ENCODE data around the gene ABCD1. TPM values are rescaled to one million over a fixed set of nuclear protein-coding genes. Genes with fewer than 3 reads are reported as not detected.

The ABCD1 gene
- total and polyA plus RNA-seq, 9 of the 15 experiments (the other 6 are each of a cell fraction or from before 2014, with no cell fraction given), result 0.07 to 6.9 (median 2.2) TPM

GRCh38 chrX:153789654-153790053 is 65.0 kb downstream of the ABCD1 start:
- FAIRE-seq (no peak), DNase-seq (ENCODE audit: extremely low read depth in 1 of 4, low spot score in 3 of 4) (no peak), ATAC-seq (no peak)
- intact Hi-C loops (cut with micrococcal nuclease), result no loop called here
- Histone ChIP-seq H3K4me3 (no peak overlapping the region), H3K27ac (ENCODE audit: extremely low read depth, low read depth, low read length) (no peak overlapping the region), H3K9me1 (ENCODE audit: control insufficient read depth, insufficient read depth, low read length) (peaks cover 3% of the 10 kb centered on the region), H3K4me1 (replicated peaks in 1 of 2; ENCODE audit: control insufficient read depth in 2 of 2, insufficient read depth in 2 of 2, low read length in 2 of 2) (peaks cover 28 to 43% of the 10 kb centered on the region in 2 experiments), H3K79me2 (ENCODE audit: control insufficient read depth, insufficient read depth, low read length) (peaks cover 40% of the 10 kb centered on the region), H2AFZ (ENCODE audit: low read depth, low read length) (no peak overlapping the region), H3K36me3 (ENCODE audit: control insufficient read depth, insufficient read depth, low read length) (peaks cover 71% of the 10 kb centered on the region; the same call in 2 of the 3 replicates), H3K9me3 (replicated peaks; ENCODE audit: control insufficient read depth, insufficient read depth, low read depth, low read length) (no peaks in the 10 kb centered on the region), H4K20me1 (replicated peaks; ENCODE audit: control insufficient read depth, insufficient read depth, low read length) (no peaks in the 10 kb centered on the region; the same call in 1 of the 2 replicates), H3K27me3 (ENCODE audit: control insufficient read depth in 2 of 2, insufficient read depth in 2 of 2, low read length in 2 of 2) (no peaks in the 10 kb centered on the region), H3K4me2 (ENCODE audit: insufficient read depth, low read length) (no peak overlapping the region), H3K9ac (ENCODE audit: insufficient read depth in 1 of 2, low read depth in 2 of 2, low read length in 2 of 2) (no peak overlapping the region)
- TF ChIP-seq STAT5B (CRISPR knock-in tag; IDR thresholded peaks at IDR 0.05), result no peak
- TF ChIP-seq PHF21A (IDR thresholded peaks at IDR 0.05; ENCODE audit: borderline replicate concordance, low read depth), result no peak
- no peak for TF ChIP-seq CREB1 (IDR thresholded peaks at IDR 0.05)
- TF ChIP-seq CREB1 (CRISPR knock-in tag; IDR thresholded peaks at IDR 0.05), result no peak
- no peak for TF ChIP-seq MIER1 (IDR thresholded peaks at IDR 0.05; ENCODE audit: low read depth)
- no peak for TF ChIP-seq ZBTB5 (IDR thresholded peaks at IDR 0.05)
- TF ChIP-seq ZFP36 (IDR thresholded peaks at IDR 0.05; ENCODE audit: low read depth, low read length, partially characterized antibody), result peak; percentile 76
- no peak for TF ChIP-seq ARID1B (IDR thresholded peaks at IDR 0.05)
- no peak for TF ChIP-seq ELK1 (CRISPR knock-in tag; IDR thresholded peaks at IDR 0.05)
- no peak for TF ChIP-seq PRDM10 (IDR thresholded peaks at IDR 0.05; ENCODE audit: partially characterized antibody)
- TF ChIP-seq CBX1 (IDR thresholded peaks at IDR 0.05; ENCODE audit: low read depth), result no peak
- no peak for TF ChIP-seq ZNF551 (CRISPR knock-in tag; IDR thresholded peaks at IDR 0.05)
- TF ChIP-seq SREBF2 (CRISPR knock-in tag; IDR thresholded peaks at IDR 0.05), result no peak
- TF ChIP-seq CREB3 (tag; conservative IDR thresholded peaks at IDR 0.05; ENCODE audit: low read depth), result no peak
- peak; percentile 44 for TF ChIP-seq POLR2G (IDR thresholded peaks at IDR 0.05; ENCODE audit: low read depth, low read length)
- 92% methylated on average over 2 of the region's 12 CpGs for WGBS (ENCODE audit: insufficient coverage, low coverage, missing lambda C conversion rate)
- CTCF ChIA-PET (ENCODE audit: low intra/inter-chr PET ratio), result no interaction called here
- POLR2A ChIA-PET, result no interaction called here
- no TSS peak for BruUV-seq (replicated peaks)
- in situ Hi-C loops (cut with MboI), result no loop called here
